ENCODE measurements around the gene LYZL2.
A peak's percentile ranks its signal among the peaks of the same experiment; 100 is the strongest.
"Not testable (repeated sequence)": the region's sequence is repeated elsewhere in the genome, so short reads cannot be mapped to it uniquely, and the experiment has no call there.

The LYZL2 gene

GRCh38 chr10:30637881-30638467 lies 8.4 kb upstream of the LYZL2 start:
- DNase-seq = no peak

DNA sequence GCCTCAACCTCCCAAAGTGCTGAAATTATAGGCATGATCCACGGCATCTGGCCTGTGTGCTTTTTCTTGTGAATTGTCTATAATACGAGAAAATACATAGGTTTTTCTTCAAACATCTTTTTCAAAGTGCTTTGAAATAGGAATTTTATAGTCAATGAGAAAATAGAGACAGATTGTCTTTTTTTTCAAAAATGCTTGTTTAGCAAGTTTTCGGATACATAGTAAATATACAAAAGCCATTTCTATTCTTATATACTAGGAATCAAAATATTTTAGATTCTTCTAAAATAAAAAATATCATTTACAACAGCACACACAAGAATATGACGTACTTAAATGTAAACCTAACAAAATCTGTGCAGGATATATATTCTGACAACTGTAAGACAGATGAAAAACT lies 1.6 kb upstream of the LYZL2 start:
- no peak for DNase-seq

DNA sequence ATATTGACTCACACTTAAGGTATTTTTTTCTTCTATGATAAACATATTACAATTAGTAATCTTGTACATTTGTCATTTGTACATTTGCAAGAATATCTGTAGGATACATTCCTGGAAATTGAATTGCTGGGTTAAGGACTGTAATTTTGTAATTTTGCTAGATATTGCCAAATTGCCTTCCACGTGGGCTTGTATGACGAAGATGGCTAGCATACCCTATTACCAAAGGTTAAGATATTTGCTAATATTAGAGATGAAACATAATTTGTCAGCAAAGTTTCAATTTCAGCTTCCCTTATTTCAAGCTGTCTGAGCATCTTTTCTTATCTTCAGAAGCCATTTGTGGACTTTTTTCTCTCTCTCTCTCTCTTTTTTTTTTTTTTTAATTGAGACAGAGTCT lies 1.0 kb upstream of the LYZL2 start:
- no peak for DNase-seq

GRCh38 chr10:30628576-30628975 lies 977 bp downstream of the LYZL2 start:
- not testable (repeated sequence) for DNase-seq

DNA sequence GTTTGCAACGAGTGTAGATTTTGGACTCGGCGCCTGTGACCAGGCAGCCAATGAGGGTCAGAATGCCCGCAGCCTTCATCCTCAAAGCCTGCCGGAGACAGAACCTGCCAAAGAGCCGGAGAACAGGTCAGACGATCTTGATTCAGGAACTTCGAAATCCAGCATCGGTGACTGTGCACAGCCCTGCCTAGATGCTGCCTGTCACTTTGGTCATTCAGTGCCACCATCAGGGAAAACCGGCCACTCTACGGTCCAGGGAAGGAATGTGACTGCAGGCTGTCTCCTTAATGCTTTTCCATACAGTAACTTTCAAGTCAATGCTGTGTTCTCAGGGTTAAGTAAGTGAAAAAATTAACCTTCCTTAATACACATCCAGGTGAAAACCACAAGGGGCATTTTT lies 2.7 kb downstream of the LYZL2 start:
- not testable (repeated sequence) for DNase-seq

- not testable (repeated sequence) for DNase-seq
These were observed 3.4 kb downstream of the LYZL2 start for GRCh38 chr10:30626196-30626595.

DNA sequence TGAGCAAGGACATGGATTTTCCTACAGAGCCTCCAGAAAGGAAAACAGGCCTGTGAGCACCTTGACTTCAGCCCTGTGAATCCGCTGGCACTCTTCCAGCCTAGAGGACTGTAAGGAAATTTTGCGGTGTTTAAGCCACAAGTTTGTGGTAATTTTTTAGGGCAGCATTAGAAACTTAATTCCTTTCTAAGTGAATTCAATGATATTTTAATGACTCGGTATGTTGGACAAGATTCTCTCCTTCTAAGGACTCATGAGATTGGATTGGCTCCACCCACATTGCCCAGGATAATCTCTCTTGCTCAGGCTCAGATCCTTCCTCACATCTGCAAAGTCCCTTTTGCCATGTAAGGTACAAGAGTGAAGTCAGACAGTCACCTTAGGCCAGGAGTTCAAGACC lies 4.5 kb downstream of the LYZL2 start:
- DNase-seq = no peak

DNA sequence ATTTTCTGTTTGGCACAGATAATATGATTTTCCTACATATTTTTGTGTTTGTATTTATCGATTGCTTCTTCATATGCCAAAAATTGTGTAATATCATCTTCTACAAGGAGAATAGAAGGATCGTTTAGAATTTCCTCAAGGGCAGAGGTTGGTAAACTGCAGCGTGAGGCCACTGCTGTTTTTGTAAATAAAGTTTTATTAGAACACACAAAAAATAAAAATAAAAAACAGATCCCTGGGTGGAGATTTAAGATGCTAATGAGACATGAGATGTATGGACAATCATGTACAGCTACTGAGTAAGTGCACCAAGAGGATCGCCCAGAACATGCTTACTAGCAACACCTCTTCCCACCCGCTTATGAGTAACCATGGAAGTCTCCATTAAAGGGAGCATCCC lies 9.6 kb downstream of the LYZL2 start:
- DNase-seq = no peak

- no peak for DNase-seq
These were observed 12.5 kb downstream of the LYZL2 start for GRCh38 chr10:30617070-30617469.

- DNase-seq = not testable (repeated sequence)
These were observed 18.5 kb downstream of the LYZL2 start for GRCh38 chr10:30611041-30611440.

DNA sequence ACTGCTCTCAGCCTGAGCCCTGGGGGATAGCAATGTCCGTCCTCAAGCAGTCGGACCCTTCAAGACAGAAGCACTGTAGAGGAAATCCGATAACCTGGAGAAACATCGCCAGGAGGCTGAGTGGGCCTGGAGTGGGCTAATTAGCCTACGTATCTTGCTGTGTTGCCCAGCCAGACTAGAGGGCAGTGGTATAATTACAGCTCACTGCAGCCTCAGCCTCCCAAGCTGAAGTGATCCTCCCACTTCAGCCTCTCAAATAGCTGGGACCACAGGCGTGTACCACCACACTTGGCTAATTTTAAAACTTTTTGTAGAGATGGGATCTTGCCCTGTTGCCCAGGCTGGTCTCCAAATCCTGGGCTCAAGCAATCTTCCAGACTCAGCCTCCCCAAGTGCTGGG lies 21.7 kb downstream of the LYZL2 start:
- DNase-seq = no peak

DNA sequence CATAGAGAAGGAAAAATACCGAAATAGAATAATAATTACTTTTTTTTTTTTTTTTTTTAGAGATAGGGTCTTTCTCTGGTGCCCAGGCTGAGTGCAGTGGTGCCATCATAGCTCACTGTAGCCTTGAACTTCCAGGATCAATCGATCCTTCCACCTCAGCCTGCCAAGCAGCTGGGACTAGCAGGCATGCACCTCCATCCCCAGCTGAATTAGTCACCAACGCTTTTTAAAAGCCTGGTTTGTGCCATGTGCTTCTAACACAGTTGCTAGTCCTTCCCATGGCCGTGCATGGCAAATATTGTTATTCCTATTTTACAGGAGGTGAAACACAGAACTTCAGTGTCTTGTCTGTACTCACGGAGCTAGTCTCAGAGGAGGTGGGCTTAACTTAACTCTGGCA lies 23.2 kb downstream of the LYZL2 start:
- no peak for DNase-seq

DNA sequence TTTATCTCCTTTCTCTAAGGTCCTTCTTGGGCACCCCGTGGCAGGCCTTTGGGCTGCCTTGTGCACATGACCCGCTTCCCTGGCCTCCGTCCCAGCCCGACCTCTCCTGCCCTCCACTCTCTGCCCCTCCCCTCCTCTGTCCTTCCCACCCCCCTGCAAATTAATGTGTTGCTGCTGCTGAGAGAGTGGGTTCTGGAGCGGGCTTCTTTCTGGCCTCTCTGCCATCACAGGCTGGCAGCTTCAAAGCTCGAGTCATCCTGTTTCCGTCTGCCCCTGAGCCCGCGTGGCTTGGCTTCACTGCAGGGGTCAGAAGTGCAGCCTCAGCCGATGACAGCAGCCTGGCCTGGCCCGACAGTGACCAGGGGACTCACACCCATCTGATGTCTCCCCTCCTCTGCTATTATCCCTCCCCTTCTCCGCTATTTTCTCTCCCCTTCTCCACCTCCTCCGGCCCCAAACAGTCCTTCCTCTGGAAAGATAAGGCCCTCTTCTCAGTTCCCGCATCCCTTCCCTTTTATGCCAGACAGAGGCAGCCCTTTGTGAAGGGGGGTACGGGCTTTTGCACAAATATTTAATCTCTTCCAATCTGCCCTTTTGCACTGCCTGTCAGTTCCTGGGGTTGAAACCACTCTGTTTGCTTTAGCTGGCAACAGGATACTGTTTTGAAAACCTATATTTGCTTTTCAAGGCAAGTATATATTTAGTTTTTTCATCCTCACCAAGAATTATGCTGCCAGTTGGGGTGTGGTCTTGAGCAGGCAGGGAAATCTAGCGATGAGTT lies 24.0 kb downstream of the LYZL2 start:
- DNase-seq = not testable (repeated sequence)

- DNase-seq = no peak
These were observed 26.0 kb downstream of the LYZL2 start for GRCh38 chr10:30603589-30603988.

GRCh38 chr10:30602747-30603146 lies 26.8 kb downstream of the LYZL2 start:
- no peak for DNase-seq

GRCh38 chr10:30600005-30600404 lies 29.5 kb downstream of the LYZL2 start:
- no peak for DNase-seq

DNA sequence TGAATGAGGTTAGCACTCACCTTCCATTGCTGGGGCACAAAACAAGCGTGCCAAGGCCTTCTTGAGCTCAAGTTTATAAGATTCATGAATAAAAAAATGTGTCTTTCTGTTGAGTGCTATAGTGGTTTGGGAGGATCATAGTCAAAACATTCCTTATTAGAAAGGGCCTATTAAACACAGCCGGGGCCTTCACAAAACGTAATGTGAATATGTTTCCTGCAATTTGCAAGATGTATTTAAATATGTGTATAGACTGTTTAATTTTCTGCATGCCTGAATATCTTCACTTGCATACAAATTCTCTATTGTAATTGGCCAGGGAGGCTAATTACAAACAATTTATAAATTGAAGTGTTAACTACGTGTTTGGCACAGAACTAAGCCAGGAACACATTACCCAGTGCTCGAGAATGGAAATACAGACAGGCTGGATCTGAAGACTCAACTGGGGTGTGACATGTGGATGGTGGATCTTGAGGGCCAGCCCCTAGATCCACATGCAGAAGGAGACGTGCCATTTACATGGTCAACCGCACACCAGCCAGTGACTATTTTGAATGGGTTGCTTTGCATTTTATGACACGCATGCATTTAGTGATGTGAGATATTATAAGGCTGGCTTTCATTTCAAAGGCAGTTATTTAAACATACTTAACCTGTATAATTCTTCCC lies 31.3 kb downstream of the LYZL2 start:
- DNase-seq = no peak

- DNase-seq = not testable (repeated sequence)
These were observed 32.1 kb downstream of the LYZL2 start for GRCh38 chr10:30597433-30597824.

- not testable (repeated sequence) for DNase-seq
These were observed 32.8 kb downstream of the LYZL2 start for GRCh38 chr10:30596493-30597432.

DNA sequence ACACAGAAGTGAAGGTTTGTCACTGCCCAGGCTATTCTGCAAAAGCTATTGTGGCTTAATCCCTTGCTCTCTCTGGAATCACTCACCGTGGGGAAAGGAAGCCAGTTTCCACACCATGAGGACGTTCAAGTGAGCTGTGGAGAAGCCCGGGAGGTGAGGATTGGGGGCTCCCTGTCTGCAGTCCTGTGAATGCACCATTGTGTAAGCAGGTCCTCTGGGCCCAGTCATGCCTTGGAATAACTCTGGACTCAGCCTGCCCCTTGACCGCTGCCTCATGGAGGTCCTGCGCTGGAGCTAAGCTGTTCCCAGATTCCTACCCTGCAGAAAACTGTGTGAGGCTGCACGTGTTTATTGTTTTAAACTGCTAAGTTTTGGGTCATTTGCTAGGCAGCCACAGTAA lies 33.5 kb downstream of the LYZL2 start:
- DNase-seq = no peak

DNA sequence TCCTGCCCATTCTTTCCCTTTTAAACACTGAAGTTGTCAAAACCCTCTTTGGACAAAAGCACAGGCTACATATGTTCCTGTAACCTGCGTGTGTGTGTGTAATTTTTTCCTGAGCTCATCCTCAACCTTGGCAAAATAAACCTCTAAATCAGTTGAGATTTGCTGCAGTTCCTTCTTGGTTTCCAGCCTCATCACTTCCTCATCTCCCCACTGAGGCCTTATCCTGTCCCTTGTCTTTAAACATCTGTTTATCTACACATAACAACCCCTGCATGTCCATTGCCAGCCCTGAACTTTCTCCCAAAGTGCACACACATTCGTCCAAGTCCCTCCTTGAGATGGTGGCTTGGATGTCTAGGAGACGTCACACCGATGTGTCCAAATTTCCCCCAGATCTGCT lies 35.5 kb downstream of the LYZL2 start:
- DNase-seq = no peak

GRCh38 chr10:30592770-30593169 lies 36.8 kb downstream of the LYZL2 start:
- not testable (repeated sequence) for DNase-seq

DNA sequence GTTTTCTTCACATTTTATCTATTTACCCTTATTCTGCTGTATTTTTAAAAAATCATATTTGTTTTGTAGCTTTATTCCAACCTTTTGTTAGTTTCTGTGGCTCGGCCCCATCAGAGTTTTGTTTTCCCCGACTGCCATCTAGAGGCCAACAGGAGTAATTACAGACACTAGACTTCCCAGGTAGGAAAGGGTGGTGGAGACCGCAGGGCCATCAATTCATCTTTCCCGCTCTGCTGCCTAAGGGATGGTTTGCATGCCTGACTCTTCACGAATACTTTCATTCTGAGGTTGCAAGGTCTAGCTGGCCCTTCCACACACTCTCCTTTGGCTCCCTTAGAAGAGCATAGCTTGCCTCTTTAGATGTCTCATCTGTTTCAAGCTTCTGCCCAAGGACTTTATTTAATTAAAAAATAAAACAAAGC lies 38.3 kb downstream of the LYZL2 start:
- DNase-seq = peak; percentile 2 to 66 (median 26)
